H1 (cell line): ENCODE data around the gene SRP14. TPM values are rescaled to one million over a fixed set of nuclear protein-coding genes. Genes with fewer than 3 reads are reported as not detected.

Experiments used
- CTCF ChIA-PET: fragments of 300-600 bp; sonication (Branson Sonifier 250); formaldehyde crosslinking; loops from one replicate; lab custom pipeline; 2021; ENCODE audit not compliant: partially characterized antibody; lab: Charles Lee
- POLR2A ChIA-PET: fragments of 300-600 bp; sonication (Branson Sonifier 250); formaldehyde crosslinking; loops from one replicate; lab custom pipeline; 2021; ENCODE audit warnings: inconsistent platforms; ENCODE audit not compliant: partially characterized antibody; lab: Charles Lee
- DNase-seq, 2 experiments: peaks; one replicate each; pipeline versions ENCODE4 v3.0.0 to v3.0.0-alpha.2; 2010 to 2022; ENCODE audit warnings: low spot score in 2 of 2, low read depth in 1 of 2, mixed read lengths in 1 of 2
- FAIRE-seq: peaks from 2 replicates; lab custom pipeline; 2011; peaks lifted over from hg19 to GRCh38; lab: Jason Lieb, UNC
- H2AFZ ChIP-seq: 2 replicates; pipeline ENCODE4 v1.8.1; 2012; ENCODE audit warnings: low read length, inconsistent platforms
- H2AK5ac ChIP-seq: 2 replicates; pipeline ENCODE4 v1.6.1; 2013; ENCODE audit warnings: low read depth, low read length
- H2BK120ac ChIP-seq: replicated peaks from 2 replicates; pipeline ENCODE3; 2013; ENCODE audit warnings: low read depth, low read length, inconsistent platforms
- H2BK12ac ChIP-seq: 2 replicates; pipeline ENCODE4 v1.6.1; 2013; ENCODE audit warnings: low read depth, low read length
- H2BK15ac ChIP-seq: 2 replicates; pipeline ENCODE4 v1.6.1; 2013; ENCODE audit warnings: low read length
- H2BK20ac ChIP-seq: 2 replicates; pipeline ENCODE4 v1.6.1; 2013; ENCODE audit warnings: low read length
- H2BK5ac ChIP-seq: 2 replicates; pipeline ENCODE4 v1.6.1; 2013; ENCODE audit warnings: low read depth, low read length
- H3K14ac ChIP-seq: 2 replicates; pipeline ENCODE4 v1.6.1; 2013; ENCODE audit warnings: inconsistent platforms; ENCODE audit not compliant: insufficient read length
- H3K18ac ChIP-seq: 2 replicates; pipeline ENCODE4 v1.6.1; 2013; ENCODE audit warnings: low read length; ENCODE audit errors: extremely low read depth
- H3K23ac ChIP-seq: 2 replicates; pipeline ENCODE4 v1.6.1; 2013; ENCODE audit warnings: inconsistent platforms; ENCODE audit not compliant: insufficient read length
- H3K23me2 ChIP-seq: 2 replicates; pipeline ENCODE4 v1.6.1; 2013; ENCODE audit warnings: low read depth, low read length
- H3K27ac ChIP-seq: 2 replicates; pipeline ENCODE4 v1.6.1; 2011; ENCODE audit warnings: low read depth, low read length, inconsistent platforms
- H3K27me3 ChIP-seq, 4 experiments: replicated peaks in 1 of 4; 1 replicate in 1 of 4; 2 replicates in 3 of 4; pipeline versions ENCODE4 v1.6.1 to v1.8.1; 2011 to 2013; ENCODE audit warnings: low read length in 3 of 4, mild to moderate bottlenecking in 3 of 4, inconsistent platforms in 2 of 4, mixed read lengths in 2 of 4, moderate library complexity in 1 of 4; ENCODE audit not compliant: control insufficient read depth in 3 of 4, insufficient read depth in 3 of 4; ENCODE audit errors: extremely low read depth in 1 of 4
- H3K36me3 ChIP-seq, 4 experiments: 2 replicates each; pipeline versions ENCODE4 v1.6.1 to v1.8.1; 2011 to 2013; ENCODE audit warnings: mild to moderate bottlenecking in 4 of 4, low read length in 3 of 4, moderate library complexity in 2 of 4, control low read depth in 1 of 4, inconsistent platforms in 1 of 4; ENCODE audit not compliant: insufficient read depth in 4 of 4, control insufficient read depth in 2 of 4
- H3K4ac ChIP-seq: replicated peaks from 2 replicates; pipeline ENCODE3; 2013; ENCODE audit warnings: low read length, low read depth, mixed read lengths, inconsistent platforms; ENCODE audit not compliant: insufficient read length
- H3K4me1 ChIP-seq, 4 experiments: replicated peaks in 1 of 4; 1 replicate in 1 of 4; 2 replicates in 3 of 4; pipeline versions ENCODE4 v1.6.1 to v1.8.1; 2011 to 2013; ENCODE audit warnings: low read length in 3 of 4, inconsistent platforms in 2 of 4, mixed read lengths in 1 of 4; ENCODE audit not compliant: insufficient read depth in 4 of 4, control insufficient read depth in 3 of 4
- H3K4me2 ChIP-seq, 2 experiments: 2 replicates each; pipeline versions ENCODE4 v1.6.1 to v1.8.1; 2011 to 2013; ENCODE audit warnings: low read depth in 2 of 2, low read length in 2 of 2, control low read depth in 1 of 2, inconsistent platforms in 1 of 2, mild to moderate bottlenecking in 1 of 2; ENCODE audit not compliant: insufficient read depth in 1 of 2
- H3K4me3 ChIP-seq, 4 experiments: fragments of 200-600, 300-600 bp in 1 of 4; sonication (generic), shearing (Covaris generic), sonication (Bioruptor Twin) in 1 of 4; 2 replicates each; pipeline versions ENCODE4 v1.5.1 to v1.8.1; 2011 to 2016; ENCODE audit warnings: low read length in 4 of 4, low read depth in 3 of 4, control low read depth in 2 of 4, inconsistent platforms in 2 of 4, mild to moderate bottlenecking in 2 of 4, mixed read lengths in 1 of 4, moderate library complexity in 1 of 4; ENCODE audit not compliant: insufficient read depth in 2 of 4; ENCODE audit errors: extremely low read depth in 1 of 4
- H3K56ac ChIP-seq: replicated peaks from 2 replicates; pipeline ENCODE3; 2013; ENCODE audit warnings: low read depth, mild to moderate bottlenecking, mixed read lengths, low read length, inconsistent platforms; ENCODE audit not compliant: insufficient read length
- H3K79me1 ChIP-seq: 2 replicates; pipeline ENCODE4 v1.6.1; 2013; ENCODE audit warnings: low read depth, low read length, control low read depth
- H3K79me2 ChIP-seq, 2 experiments: 2 replicates each; pipeline versions ENCODE4 v1.6.1 to v1.8.1; 2012 to 2013; ENCODE audit warnings: low read length in 2 of 2, mild to moderate bottlenecking in 2 of 2, inconsistent platforms in 1 of 2; ENCODE audit not compliant: insufficient read depth in 2 of 2, control insufficient read depth in 1 of 2
- H3K9ac ChIP-seq, 4 experiments: replicated peaks in 1 of 4; 1 replicate in 1 of 4; 2 replicates in 3 of 4; pipeline versions ENCODE4 v1.6.1 to v1.8.1; 2011 to 2013; ENCODE audit warnings: low read depth in 3 of 4, low read length in 3 of 4, control low read depth in 2 of 4, mild to moderate bottlenecking in 2 of 4, moderate library complexity in 2 of 4, inconsistent platforms in 1 of 4; ENCODE audit errors: extremely low read depth in 1 of 4
- H3K9me3 ChIP-seq, 2 experiments: 2 replicates each; pipeline versions ENCODE4 v1.6.1 to v1.8.1; 2012 to 2013; ENCODE audit warnings: mild to moderate bottlenecking in 2 of 2, moderate library complexity in 2 of 2, control low read depth in 1 of 2, inconsistent platforms in 1 of 2, low read depth in 1 of 2, low read length in 1 of 2, mixed read lengths in 1 of 2; ENCODE audit not compliant: insufficient read depth in 2 of 2
- H4K20me1 ChIP-seq, 2 experiments: replicated peaks in 1 of 2; 2 replicates each; pipeline versions ENCODE3 to v1.8.1; 2011 to 2013; ENCODE audit warnings: inconsistent platforms in 2 of 2, low read length in 2 of 2, mild to moderate bottlenecking in 1 of 2; ENCODE audit not compliant: insufficient read depth in 2 of 2, control insufficient read depth in 1 of 2
- H4K5ac ChIP-seq: 2 replicates; pipeline ENCODE4 v1.6.1; 2013; ENCODE audit warnings: low read length, low read depth, mixed read lengths, inconsistent platforms; ENCODE audit not compliant: insufficient read length
- H4K8ac ChIP-seq: 2 replicates; pipeline ENCODE4 v1.8.0; 2013; ENCODE audit warnings: mild to moderate bottlenecking, moderate library complexity, low read length, inconsistent platforms; ENCODE audit not compliant: insufficient read depth; ENCODE audit errors: extremely low read depth
- H4K91ac ChIP-seq: replicated peaks from 2 replicates; pipeline ENCODE3; 2013; ENCODE audit warnings: low read length, mixed read lengths, inconsistent platforms; ENCODE audit not compliant: insufficient read length
- FOSL1 ChIP-seq: IDR thresholded peaks from 2 replicates; pipeline ENCODE4 v1.6.1; 2011; ENCODE audit warnings: mild to moderate bottlenecking, low read depth, low read length, moderate library complexity; ENCODE audit not compliant: insufficient read depth
- ZNF274 ChIP-seq: IDR thresholded peaks from 2 replicates; pipeline ENCODE4 v1.7.0; 2012; ENCODE audit warnings: low read length, borderline replicate concordance; ENCODE audit errors: extremely low read depth
- WGBS, 2 experiments: shearing (Covaris generic) in 1 of 2; methylation state at CpG; one replicate each; pipeline versions ENCODE4 v1.1.6 to v1.1.7; 2013 to 2015; ENCODE audit warnings: low lambda C conversion rate in 2 of 2, mixed read lengths in 2 of 2, inconsistent platforms in 1 of 2, low coverage in 1 of 2, missing lambda C conversion rate in 1 of 2; ENCODE audit not compliant: insufficient replicate concordance in 2 of 2, insufficient coverage in 1 of 2, insufficient read length in 1 of 2; ENCODE audit errors: extremely low coverage in 1 of 2, missing lambda C conversion rate in 1 of 2; 5-methylcytosine and 5-hydroxymethylcytosine counted together
- polyA plus RNA-seq, 7 experiments: library from polyadenylated mRNA; depleted of rRNA in 3 of 7; stranded (reverse) in 5 of 7; unstranded in 2 of 7; fragments of >200 nt in 5 of 7; fragments of 200-250 nt in 2 of 7; gene quantifications; 1 replicate in 5 of 7; 2 replicates in 1 of 7; 4 replicates in 1 of 7; pipeline versions ENCODE4 v1.2.1 to v1.2.3, GENCODE V29; 2011 to 2013; ENCODE audit warnings: missing spikeins in 2 of 7, mixed read lengths in 2 of 7
- total RNA-seq: library from RNA; stranded (reverse); fragmentation: NEBNext Ultra II Directional; extraction: Animal tissue kit (Norgen Biotek cat#: 25700); gene quantifications from 2 replicates; pipeline ENCODE4 v1.2.1, GENCODE V29; 2021

SRP14 gene
- total and polyA plus RNA-seq, 2 of the 8 experiments (the other 6 are each of a cell fraction or from before 2014, with no cell fraction given), result 186 to 223 TPM

DNA sequence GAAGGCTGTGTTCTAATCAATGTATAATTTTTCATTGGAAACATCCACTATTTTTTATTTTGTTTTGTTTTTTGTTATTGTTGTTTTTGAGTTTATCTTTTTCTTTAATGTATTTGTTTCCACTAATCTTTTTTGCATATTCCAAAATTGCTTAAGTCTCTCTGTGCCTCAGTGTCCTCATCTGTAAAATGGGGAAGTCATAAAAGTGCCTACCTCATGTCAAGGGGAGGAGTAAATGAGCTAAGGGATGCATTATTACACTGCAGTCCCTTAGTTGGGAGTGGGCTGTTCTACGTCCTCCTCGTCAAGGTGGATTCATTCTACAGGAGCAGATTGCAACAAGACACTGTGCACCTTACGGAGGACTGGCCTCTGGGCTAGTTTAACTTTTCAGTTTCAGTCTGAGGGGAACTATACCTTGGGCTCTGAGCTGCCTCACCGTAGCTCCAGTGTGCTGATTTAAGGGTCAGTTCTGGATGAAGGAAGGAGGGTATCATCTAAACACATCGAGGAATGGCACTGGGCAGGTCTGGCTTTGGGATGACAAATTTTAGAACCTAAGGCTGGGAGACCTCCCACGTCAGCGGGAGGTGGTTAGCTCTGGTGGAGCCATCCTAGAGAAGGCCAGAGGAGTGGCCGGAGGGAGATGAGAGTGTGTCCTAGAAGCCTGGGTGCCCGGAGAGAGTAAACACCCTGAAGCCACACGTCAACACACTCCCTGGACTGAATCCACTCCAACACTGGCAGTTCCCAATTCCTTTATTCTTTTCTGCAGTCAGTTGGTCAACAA, 5.1 kb upstream of the SRP14 start:
- Histone ChIP-seq H2BK120ac (no peak overlapping the region), H3K27ac (no peak overlapping the region), H2BK5ac (no peak overlapping the region; the same call in 1 of the 2 replicates), H2AK5ac (no peak overlapping the region), H2AFZ (no peak overlapping the region), H3K9ac (no peak overlapping the region), H3K36me3 (no peaks in the 10 kb centered on the region), H2BK15ac (no peak overlapping the region), H3K4ac (no peak overlapping the region), H3K79me1 (no peaks in the 10 kb centered on the region), H3K79me2 (peaks cover 0 to 2% of the 10 kb centered on the region in 2 experiments; a peak in 1 of 4 replicates), H3K4me1 (peaks cover 0 to 11% (median 6%) of the 10 kb centered on the region in 4 experiments; a peak in 6 of 7 replicates), H4K5ac (no peak overlapping the region), H4K91ac (no peak overlapping the region), H3K4me3 (no peak overlapping the region), H3K27me3 (no peaks in the 10 kb centered on the region), H3K23me2 (peaks cover 3% of the 10 kb centered on the region; the same call in 1 of the 2 replicates), H3K56ac (no peak overlapping the region), H3K9me3 (no peaks in the 10 kb centered on the region), H2BK20ac (no peak overlapping the region), H4K8ac (no peak overlapping the region), H2BK12ac (no peak overlapping the region), H4K20me1 (peaks cover 0 to 2% of the 10 kb centered on the region in 2 experiments), H3K14ac (no peak overlapping the region), H3K23ac (no peak overlapping the region), H3K18ac (no peak overlapping the region), H3K4me2 (no peak overlapping the region)
- CTCF ChIA-PET, result interaction anchor here (0.6 to 21.9 kb wide), 11 partner anchors 10 to 231 kb away, joined by 3 to 406 read pairs (median 6); partner anchors contain the start of genes BMF and BUB1B
- 88% methylated on average over 10 of the region's 10 CpGs; no CpG with 5 or more reads in 1 of the 2 experiments for WGBS, 2 experiments
- FAIRE-seq (no peak), DNase-seq (no peak)
- POLR2A ChIA-PET, result interaction anchor here (1.0 to 1.2 kb wide), 2 partner anchors 122 to 187 kb away, joined by 3 read pairs; no protein-coding TSS in a partner anchor
- TF ChIP-seq ZNF274 (no peak), FOSL1 (no peak)
